ENCODE measurements around the gene PRCP.

The PRCP gene

GRCh38 chr11:82906931-82907330 is 6.7 kb upstream of the PRCP start:
- DNase-seq (ENCODE audit: low spot score) = no peak

DNA sequence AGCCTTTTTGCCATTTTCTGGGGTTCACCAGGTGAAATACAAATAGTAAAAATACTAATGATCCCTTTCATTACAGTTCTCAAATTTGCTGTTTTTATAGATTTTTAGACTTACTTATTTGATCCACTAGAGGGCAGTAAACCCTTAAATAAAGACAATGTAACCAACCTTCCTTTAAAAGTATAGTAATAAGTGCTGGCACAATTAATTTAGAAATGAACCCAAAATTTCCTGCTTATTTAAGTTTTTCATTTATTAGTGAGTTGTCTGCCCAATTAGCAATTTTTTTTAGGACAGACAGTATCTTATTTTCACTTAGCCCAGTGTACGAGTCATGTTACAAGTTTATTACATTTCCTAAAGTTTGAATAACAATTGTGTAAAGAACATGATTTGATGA is 6.0 kb upstream of the PRCP start:
- no peak for DNase-seq (ENCODE audit: low spot score)

DNA sequence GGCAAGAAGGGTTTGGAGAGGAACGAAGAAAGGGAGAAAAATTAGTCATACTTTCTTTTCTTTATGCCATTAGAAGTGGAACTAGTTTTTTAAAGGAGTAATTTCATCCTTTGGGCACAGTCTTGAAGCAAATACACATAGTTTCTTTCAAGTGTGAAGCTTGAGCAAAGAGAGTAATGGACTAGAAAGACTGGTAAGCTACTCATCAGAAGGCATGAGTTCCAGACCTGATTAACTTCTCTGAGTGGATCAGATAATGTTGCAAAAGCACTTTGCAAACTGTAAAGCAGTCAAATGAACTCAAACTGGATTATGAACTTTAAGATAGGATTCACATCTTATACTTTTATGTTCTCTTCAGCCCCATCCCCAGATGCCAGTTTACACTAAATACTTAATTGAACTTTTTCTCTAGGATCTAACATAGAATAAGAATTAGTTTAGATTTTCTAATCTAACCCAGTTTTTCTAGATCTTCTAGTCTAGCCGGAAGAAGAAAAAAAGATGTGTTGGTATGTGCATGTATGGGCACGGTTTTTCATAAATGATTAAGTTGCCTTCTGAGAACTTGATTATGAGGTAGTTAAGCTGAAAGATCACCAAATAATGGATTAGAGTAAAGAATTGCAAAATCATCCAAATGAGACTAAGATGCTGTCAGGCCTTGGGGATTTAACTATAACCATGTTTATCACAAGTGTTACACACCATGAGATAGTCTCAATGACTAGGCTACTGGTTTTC is 3.8 kb upstream of the PRCP start:
- no peak for DNase-seq (ENCODE audit: low spot score)

GRCh38 chr11:82902880-82903279 is 2.6 kb upstream of the PRCP start:
- DNase-seq (ENCODE audit: low spot score) = no peak

GRCh38 chr11:82901922-82902485 is 1.8 kb upstream of the PRCP start:
- no peak for DNase-seq (ENCODE audit: low spot score)

DNA sequence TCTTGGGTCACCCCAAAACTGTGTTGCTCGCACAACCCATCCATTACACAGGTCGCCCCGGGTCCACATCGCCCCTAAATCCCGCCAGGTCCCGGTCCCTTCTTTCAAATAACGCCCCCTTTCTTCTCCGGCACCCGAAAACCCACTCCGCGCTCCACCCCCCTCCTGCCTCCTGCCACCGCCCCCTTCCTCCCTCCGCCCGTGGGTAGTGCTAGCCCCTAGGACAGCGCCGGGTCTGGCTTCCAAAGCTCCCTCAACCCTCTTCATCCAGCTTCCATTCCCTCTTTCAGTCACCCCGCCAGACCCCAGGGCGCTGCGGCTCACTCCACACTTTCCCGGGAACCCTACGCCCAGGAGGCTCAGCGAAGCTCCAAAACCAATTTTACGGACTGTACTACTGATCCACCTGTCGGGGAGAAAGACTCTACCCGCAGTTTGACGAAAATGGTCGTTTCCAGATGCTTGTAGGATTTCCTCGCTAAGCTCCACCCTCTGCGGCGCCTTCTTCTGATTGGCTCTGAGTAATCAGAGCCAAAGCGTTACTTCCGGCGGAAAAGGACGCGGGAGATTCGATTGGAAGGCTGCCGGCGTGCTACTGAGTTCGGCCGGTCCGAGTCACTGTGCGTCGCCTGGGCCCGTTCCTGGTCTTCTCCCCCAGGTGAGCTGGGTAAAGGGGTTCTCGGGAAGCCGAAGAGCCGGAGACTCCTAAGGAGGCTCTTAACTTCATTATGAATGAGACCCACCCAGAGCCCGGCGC is 1.1 kb upstream of the PRCP start, which contains the start of gene DDIAS:
Gene DDIAS (plus strand): TSS at position 572 of the 757 bp plus-strand sequence. CDS start 13,003 bp downstream, outside the sequence.
- DNase-seq (ENCODE audit: low spot score) = peak; percentile 95

DNA sequence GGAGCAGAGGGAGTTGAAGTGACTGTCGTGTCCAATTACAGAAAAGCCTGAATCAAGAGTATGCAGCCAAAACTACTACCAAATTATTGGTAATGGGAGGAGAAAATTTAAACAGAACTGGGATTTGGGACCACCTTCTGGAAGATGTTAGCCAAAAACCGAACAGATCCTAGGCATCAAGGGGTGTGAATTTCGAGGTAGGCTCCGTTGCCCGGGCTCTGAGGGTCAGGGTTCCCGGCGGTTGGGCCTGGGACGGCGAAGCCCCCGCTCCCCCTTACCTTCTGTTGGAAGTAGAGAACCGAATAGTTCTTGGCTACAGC is 313 bp downstream of the PRCP start:
- no peak for DNase-seq (ENCODE audit: low spot score)

- DNase-seq (ENCODE audit: low spot score) = peak; percentile 23
These were observed 927 bp downstream of the PRCP start for GRCh38 chr11:82899186-82899820.

DNA sequence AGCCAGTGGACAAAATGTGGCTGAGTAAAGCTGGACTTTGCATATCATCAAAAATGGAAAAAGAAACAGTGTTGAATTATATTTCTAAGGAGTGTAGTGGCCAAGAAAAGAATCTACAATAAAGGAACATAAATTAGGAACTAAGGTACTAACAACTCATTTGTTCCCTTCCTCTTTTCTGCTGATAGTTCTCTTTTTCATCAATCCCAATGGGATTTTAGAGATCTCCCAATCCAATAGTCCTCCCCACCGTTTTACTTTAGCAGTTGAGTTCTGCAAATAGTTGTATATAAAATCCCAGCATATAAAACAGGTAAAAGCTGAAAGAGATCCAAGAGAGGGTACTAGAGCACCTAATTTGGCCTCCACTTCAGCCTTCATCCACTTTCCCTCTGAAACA is 2.0 kb downstream of the PRCP start:
- no peak for DNase-seq (ENCODE audit: low spot score)

GRCh38 chr11:82896183-82896582 is 4.0 kb downstream of the PRCP start:
- DNase-seq (ENCODE audit: low spot score) = no peak

DNA sequence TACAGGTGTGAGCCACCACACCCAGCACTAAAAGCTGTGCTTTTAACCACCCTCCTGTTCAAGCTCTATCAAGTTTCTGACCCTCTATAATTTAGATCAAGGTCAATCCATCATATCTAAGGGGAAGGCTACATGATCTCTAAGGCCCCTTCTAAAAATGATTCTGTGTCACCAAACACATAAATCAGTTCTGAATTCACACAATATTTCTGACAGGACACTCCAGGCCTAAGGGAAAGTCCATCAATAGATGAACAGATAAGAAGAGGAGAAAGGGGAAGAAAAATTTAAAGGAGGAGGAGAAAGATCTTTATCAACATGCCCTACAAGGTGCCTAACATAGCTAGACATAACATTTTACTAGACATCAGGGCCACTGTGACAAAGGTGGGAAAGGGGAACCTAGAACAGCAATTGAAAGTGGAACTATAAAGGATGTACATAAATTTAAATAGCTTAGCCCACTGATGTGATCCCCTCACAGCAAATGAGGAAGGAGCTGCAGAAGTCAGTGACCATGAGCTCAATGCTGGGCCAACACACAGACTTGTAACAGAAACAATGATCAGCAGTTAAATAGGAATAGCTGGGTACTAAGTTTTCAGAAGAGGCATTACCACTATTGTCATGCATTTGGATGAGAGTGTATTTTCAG is 4.7 kb downstream of the PRCP start:
- peak; percentile 74 for DNase-seq (ENCODE audit: low spot score)

DNA sequence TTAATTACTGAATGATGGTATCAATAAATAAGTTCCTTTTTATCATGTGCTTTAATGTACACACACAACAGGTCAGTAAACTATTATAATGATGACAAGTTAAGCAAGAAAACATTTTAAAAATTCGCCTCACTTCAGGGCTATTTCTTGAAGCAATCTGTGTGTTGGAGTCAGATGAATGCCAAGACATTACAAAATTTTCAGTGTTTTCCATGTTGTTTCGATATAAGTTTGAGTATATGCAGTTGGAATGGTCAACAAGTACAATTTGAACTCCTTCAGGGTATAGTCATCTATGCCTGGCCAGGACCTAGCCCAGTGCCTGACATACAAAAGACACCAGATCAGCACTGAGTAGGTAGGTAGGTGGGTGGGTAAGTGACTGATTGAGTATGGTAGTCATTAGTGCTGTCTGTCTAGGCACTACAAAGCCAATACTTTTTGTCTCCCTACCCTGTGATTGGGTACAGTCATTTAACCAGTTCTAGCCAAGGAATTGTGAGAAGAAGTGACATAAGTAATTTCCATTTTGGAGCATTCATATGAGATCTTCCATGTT is 7.5 kb downstream of the PRCP start:
- DNase-seq (ENCODE audit: low spot score) = no peak

DNA sequence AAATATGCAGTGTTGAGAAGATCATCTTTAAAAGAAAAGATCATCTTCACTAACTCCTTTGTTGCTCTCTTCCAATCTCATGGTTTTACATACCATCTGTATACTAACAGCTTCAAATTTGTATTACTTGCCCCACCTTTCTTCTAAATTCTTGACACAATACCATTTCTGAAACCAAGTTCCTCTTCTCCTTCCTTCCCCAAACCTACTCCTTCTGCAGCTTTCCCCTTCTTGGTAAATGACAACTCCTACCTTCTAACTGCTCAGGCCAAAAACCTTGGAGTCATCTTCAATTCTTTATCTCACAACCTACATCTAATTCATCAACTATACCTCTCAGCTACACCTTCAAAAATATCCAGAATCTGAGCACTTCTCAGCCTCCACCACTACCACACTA is 9.3 kb downstream of the PRCP start:
- DNase-seq (ENCODE audit: low spot score) = no peak

GRCh38 chr11:82890002-82890341 is 10.3 kb downstream of the PRCP start:
- DNase-seq (ENCODE audit: low spot score) = no peak

- no peak for DNase-seq (ENCODE audit: low spot score)
These were observed 10.9 kb downstream of the PRCP start for GRCh38 chr11:82889133-82890001.

DNA sequence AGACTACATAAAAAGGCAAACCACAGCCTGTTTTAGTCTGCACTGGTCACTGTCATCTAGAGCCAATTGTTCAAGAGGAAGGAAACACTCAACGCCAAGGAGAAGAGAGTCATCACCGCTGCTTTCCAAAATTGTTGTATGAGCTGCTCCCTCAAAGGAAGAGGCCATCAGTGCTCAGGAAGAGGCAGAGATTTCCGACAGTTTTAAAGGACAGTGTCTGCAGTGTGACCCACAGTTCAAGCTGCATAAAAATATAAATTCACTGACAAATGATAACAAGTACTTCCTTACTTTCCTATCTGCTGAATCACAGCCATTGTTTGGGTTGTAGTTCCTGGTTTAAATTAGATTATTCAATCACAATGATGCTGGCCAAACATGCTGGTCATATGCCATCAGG is 16.4 kb downstream of the PRCP start:
- DNase-seq (ENCODE audit: low spot score) = no peak

DNA sequence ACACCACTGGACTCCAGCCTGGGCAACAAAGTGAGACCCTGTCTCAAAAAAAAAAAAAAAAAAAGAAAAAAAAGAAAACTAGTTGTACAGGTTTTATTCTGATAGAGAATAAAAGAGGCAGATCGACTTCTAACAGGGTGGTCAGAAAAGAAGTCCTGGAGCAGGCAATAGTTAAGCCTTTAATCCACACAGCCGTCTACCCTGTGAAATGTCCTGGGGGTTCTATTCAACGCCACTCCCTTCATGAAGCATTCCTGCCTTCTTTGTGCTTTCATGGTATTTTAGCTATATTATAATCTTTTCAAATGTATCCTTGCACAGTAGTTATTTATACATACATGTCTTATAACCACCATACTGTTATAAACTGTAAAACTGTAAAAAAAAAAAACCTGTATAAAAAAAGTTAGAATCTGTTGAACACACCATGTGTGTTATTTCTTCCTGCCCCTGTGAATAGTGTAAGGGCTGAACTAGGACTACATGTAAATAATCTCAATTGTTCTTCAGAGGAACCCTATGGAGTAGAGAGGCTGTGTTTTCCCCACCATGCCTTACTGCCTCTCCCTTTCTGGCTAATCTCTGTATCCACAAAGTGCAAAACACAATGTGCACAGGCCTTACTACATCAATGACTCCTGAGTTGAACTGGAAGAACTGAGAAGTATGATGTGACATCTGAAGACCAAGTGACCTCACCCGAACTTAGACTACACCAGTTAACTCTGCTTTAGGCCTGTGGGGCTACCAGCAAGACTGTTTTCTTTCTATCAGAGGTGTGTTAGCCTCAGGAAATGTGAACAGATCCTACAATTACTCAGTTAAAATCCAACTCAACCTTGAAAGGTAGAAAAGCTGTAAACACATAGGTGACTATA is 25.3 kb downstream of the PRCP start:
- DNase-seq (ENCODE audit: low spot score) = no peak

GRCh38 chr11:82873919-82874333 is 26.3 kb downstream of the PRCP start:
- DNase-seq (ENCODE audit: low spot score) = no peak

- no peak for DNase-seq (ENCODE audit: low spot score)
These were observed 27.7 kb downstream of the PRCP start for GRCh38 chr11:82872377-82873150.

Measured in germinal center (tissue), 1 donor.